SW480 (cell line): Measurements from ENCODE around the gene IGFBP5.

Source experiments
- DNase-seq: peaks from one replicate; pipeline ENCODE4 v3.0.0-alpha.2; 2016; ENCODE audit warnings: low spot score

The IGFBP5 gene

GRCh38 chr2:216637472-216637871 is 57.9 kb downstream of the IGFBP5 start:
- DNase-seq: no peak

- DNase-seq: peak; percentile 85
These were observed 58.5 kb downstream of the IGFBP5 start for GRCh38 chr2:216636551-216637450.

- DNase-seq: no peak
These were observed 59.4 kb downstream of the IGFBP5 start for GRCh38 chr2:216635701-216636550.

GRCh38 chr2:216635171-216635570 is 60.2 kb downstream of the IGFBP5 start:
- no peak for DNase-seq

- no peak for DNase-seq
These were observed 60.8 kb downstream of the IGFBP5 start for GRCh38 chr2:216634370-216635148.

- DNase-seq: peak; percentile 54
These were observed 61.6 kb downstream of the IGFBP5 start for GRCh38 chr2:216633616-216634369.

- DNase-seq: peak; percentile 56
These were observed 62.3 kb downstream of the IGFBP5 start, which contains the start of gene IGFBP2 for GRCh38 chr2:216632952-216633615. Gene IGFBP2 (plus strand): TSS chr2:216633420. CDS start chr2:216633524, 104 bp downstream.

GRCh38 chr2:216632346-216632951 is 62.9 kb downstream of the IGFBP5 start:
- DNase-seq: no peak

GRCh38 chr2:216629784-216630183 is 65.6 kb downstream of the IGFBP5 start:
- DNase-seq: no peak

- no peak for DNase-seq
These were observed 68.5 kb downstream of the IGFBP5 start for GRCh38 chr2:216626875-216627245.

GRCh38 chr2:216626168-216626874 is 69.0 kb downstream of the IGFBP5 start:
- DNase-seq: no peak

- DNase-seq: no peak
These were observed 71.1 kb downstream of the IGFBP5 start for GRCh38 chr2:216624251-216624650.

- DNase-seq: no peak
These were observed 72.8 kb downstream of the IGFBP5 start for GRCh38 chr2:216622526-216622925.
